ENCODE results near the gene ZBTB3.
"Not testable (repeated sequence)": the region's sequence is repeated elsewhere in the genome, so short reads cannot be mapped to it uniquely, and the experiment has no call there.

The ZBTB3 gene

GRCh38 chr11:62771144-62772021 lies 17.4 kb upstream of the ZBTB3 start, which contains the start of gene TAF6L:
Gene TAF6L (plus strand): TSS chr11:62771396. CDS start chr11:62775784, 4,388 bp downstream.
- peak; percentile 94 for DNase-seq
- Mint-ChIP-seq H3K36me3 (ENCODE audit: low read depth) (peaks cover 21% of the 10 kb centered on the region), H3K27ac (peak within 1 kb of the TSS; percentile 99), H3K9me3 (no peaks in the 10 kb centered on the region), H3K4me1 (peaks cover 31% of the 10 kb centered on the region), H3K27me3 (ENCODE audit: low read depth, poor library complexity) (peaks cover 3% of the 10 kb centered on the region), H3K4me3 (peak within 1 kb of the TSS; percentile 86)
- no peak for TF ChIP-seq CTCF (IDR thresholded peaks at IDR 0.05)

DNA sequence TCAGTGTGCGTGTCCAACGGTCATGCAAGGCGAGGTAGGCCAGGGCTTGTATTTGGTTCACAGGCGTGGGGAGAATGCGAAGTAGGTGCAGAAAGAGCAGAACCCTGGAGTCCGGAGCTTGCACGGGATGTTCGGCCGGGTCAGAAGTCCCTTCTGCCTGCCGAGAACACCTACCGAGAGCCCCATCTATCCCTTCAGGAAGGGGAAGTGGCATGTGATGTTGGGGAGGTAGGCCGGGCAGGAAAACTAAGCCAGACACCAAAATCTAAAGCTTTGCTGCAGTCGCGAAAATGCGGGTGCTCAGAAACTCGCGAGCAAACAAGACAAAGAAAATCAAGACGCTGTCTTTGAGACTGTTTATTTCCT lies 16.8 kb upstream of the ZBTB3 start:
- H3K4me3 Mint-ChIP-seq: peak overlapping the region; percentile 86
- DNase-seq: peak; percentile 24
- no peaks in the 10 kb centered on the region for H3K9me3 Mint-ChIP-seq
- H3K27ac Mint-ChIP-seq: peak overlapping the region; percentile 99
- peaks cover 3% of the 10 kb centered on the region for H3K27me3 Mint-ChIP-seq (ENCODE audit: low read depth, poor library complexity)
- H3K36me3 Mint-ChIP-seq (ENCODE audit: low read depth): peaks cover 19% of the 10 kb centered on the region
- no peak for TF ChIP-seq CTCF (IDR thresholded peaks at IDR 0.05)
- peaks cover 31% of the 10 kb centered on the region for H3K4me1 Mint-ChIP-seq

DNA sequence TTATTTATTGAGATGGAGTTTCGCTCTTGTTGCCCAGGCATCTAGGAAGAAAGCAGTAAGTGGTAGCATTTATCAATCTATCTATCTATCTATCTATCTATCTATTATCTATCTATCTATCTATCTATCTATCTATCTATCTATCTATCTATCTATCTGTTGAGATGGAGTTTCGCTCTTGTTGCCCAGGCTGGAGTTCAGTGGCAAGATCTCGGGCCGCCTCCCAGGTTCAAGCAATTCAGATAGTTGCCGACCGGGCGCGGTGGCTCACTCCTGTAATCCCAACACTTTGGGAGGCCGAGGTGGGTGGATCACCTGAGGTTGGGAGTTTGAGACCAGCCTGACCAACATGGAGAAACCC lies 6.9 kb upstream of the ZBTB3 start:
- not testable (repeated sequence) for H3K9me3 Mint-ChIP-seq; H3K27ac Mint-ChIP-seq; H3K27me3 Mint-ChIP-seq (ENCODE audit: low read depth, poor library complexity); DNase-seq
- Mint-ChIP-seq H3K4me3 (peak overlapping the region; percentile 96), H3K4me1 (peaks cover 18% of the 10 kb centered on the region), H3K36me3 (ENCODE audit: low read depth) (peaks cover 19% of the 10 kb centered on the region)

DNA sequence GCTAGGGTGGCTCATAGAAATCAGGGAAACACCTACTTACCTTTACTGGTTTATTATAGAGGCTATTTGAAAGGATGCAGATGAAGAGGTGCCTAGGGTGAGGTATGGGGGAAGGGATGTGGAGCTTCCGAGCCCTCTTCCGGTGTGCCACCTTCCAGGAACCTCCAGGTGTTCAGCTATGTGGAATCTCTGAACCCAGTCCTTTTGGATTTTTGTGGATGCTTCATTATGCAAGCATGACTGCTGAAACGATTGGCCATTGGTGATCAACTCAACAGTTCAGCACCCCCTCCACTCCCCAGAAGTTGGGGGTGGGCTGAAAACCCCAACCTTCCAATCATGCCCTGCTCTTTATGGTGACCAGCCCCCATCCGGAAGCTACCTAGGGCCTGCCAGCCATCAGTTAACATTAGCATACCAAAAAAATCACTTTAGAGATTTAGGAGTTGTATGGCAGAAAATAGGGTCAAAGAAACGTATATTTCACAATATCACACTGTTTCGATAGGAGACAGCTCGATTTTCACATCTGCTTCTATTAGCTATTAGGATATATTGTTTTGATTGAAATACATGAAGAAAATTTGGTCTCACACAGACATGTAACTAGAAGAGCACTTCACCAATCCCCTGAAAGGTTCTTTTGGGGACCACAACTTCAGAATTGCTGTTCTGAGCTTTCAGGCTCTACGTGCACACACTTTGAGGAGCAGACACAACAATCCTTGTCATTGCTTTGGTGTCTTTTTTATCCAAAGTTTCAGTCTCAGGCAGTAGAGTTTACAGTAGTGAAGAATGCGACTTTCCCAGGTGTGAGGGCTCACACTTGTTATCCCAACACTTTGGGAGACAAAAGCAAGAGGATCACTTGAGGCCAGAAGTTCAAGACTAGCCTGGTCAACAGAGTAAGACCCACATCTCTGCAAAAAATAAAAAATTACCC lies 4.2 kb upstream of the ZBTB3 start:
- peaks cover 31% of the 10 kb centered on the region for H3K4me1 Mint-ChIP-seq
- DNase-seq: no peak
- H3K4me3 Mint-ChIP-seq: no peak overlapping the region
- no peak overlapping the region for H3K27ac Mint-ChIP-seq
- peaks cover 5% of the 10 kb centered on the region for H3K36me3 Mint-ChIP-seq (ENCODE audit: low read depth)
- H3K27me3 Mint-ChIP-seq (ENCODE audit: low read depth, poor library complexity): no peaks in the 10 kb centered on the region
- no peaks in the 10 kb centered on the region for H3K9me3 Mint-ChIP-seq
- TF ChIP-seq CTCF (IDR thresholded peaks at IDR 0.05): no peak

DNA sequence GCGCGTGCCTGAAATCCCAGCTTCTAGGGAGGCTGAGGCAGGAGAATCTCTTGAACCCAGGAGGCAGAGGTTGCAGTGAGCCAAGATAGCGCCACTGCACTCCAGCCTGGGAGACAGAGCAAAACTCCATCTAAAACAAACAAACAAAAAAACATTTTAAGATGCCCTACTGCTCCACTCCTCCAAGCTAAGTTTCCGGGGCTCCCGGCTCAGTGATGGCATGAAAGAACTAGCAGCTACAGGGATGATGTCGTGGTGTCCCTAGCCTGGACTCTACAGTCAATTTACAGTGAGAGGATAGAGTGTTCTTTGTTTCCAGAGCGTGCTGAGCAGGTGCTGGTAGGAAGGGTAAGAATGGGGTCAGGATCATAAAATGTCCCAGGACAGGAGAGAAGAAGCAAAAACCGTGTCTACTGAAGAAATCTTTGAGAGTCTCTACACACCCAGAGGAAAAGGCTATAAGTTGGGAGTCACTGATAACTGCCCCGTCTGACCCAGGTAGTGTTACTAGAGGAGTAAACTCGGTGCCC lies 1.2 kb upstream of the ZBTB3 start:
- peak overlapping the region; percentile 15 for H3K27ac Mint-ChIP-seq
- no peak for TF ChIP-seq CTCF (IDR thresholded peaks at IDR 0.05)
- no peaks in the 10 kb centered on the region for H3K9me3 Mint-ChIP-seq
- no peak for DNase-seq
- H3K27me3 Mint-ChIP-seq (ENCODE audit: low read depth, poor library complexity): no peaks in the 10 kb centered on the region
- H3K4me1 Mint-ChIP-seq: peaks cover 22% of the 10 kb centered on the region
- peaks cover 4% of the 10 kb centered on the region for H3K36me3 Mint-ChIP-seq (ENCODE audit: low read depth)
- peak overlapping the region; percentile 12 for H3K4me3 Mint-ChIP-seq

Data from nephron progenitor cell (in vitro differentiated cells).